Kidney (tissue), 14 donors: ENCODE results near the gene SMAD6. TPM values are rescaled to one million over a fixed set of nuclear protein-coding genes. Genes with fewer than 3 reads are reported as not detected.

Experiments used
- DNase-seq, 5 donors: peaks; one replicate each; pipeline ENCODE4 v3.0.0-alpha.2; 2013 to 2020
- FAIRE-seq: peaks from 2 replicates; lab custom pipeline; 2012; peaks lifted over from hg19 to GRCh38; lab: Jason Lieb, UNC
- H3K27ac ChIP-seq, 2 donors: one replicate each; pipeline ENCODE4 v1.7.0; 2013; ENCODE audit warnings: low read depth in 2 of 2, low read length in 2 of 2, inconsistent platforms in 1 of 2
- H3K27me3 ChIP-seq: one replicate; pipeline ENCODE4 v1.7.1; 2013; ENCODE audit warnings: low read length, inconsistent platforms; ENCODE audit not compliant: control insufficient read depth, insufficient read depth
- H3K36me3 ChIP-seq, 3 donors: one replicate each; pipeline versions ENCODE4 v1.7.0 to v1.7.1; 2013; ENCODE audit warnings: low read length in 3 of 3, control low read depth in 1 of 3, inconsistent platforms in 1 of 3; ENCODE audit not compliant: insufficient read depth in 3 of 3, control insufficient read depth in 2 of 3
- H3K4me1 ChIP-seq, 3 donors: one replicate each; pipeline versions ENCODE4 v1.7.0 to v1.7.1; 2013; ENCODE audit warnings: low read length in 3 of 3, inconsistent platforms in 1 of 3, low read depth in 1 of 3; ENCODE audit not compliant: control insufficient read depth in 2 of 3, insufficient read depth in 2 of 3
- H3K4me3 ChIP-seq, 3 donors: one replicate each; pipeline versions ENCODE4 v1.7.0 to v1.8.1; 2013; ENCODE audit warnings: low read length in 3 of 3, control low read depth in 1 of 3, inconsistent platforms in 1 of 3
- H3K9ac ChIP-seq, 3 donors: one replicate each; pipeline versions ENCODE4 v1.7.0 to v1.7.1; 2013; ENCODE audit warnings: low read length in 3 of 3, control low read depth in 1 of 3, inconsistent platforms in 1 of 3
- H3K9me3 ChIP-seq, 3 donors: one replicate each; pipeline versions ENCODE4 v1.7.0 to v1.7.1; 2013; ENCODE audit warnings: low read length in 3 of 3, control low read depth in 1 of 3, inconsistent platforms in 1 of 3; ENCODE audit not compliant: control insufficient read depth in 2 of 3, insufficient read depth in 1 of 3
- CTCF ChIP-seq: IDR thresholded peaks from 3 replicates; pipeline ENCODE4 v1.5.1; 2012; ENCODE audit warnings: mild to moderate bottlenecking, moderate library complexity, borderline replicate concordance; ENCODE audit not compliant: insufficient read depth; ENCODE audit errors: extremely low read depth
- intact Hi-C: fragments of 100-400 bp; cut with DNase I; formaldehyde crosslinking; loops from one replicate; pipeline ENCODE4 v1.11.1; 2022
- polyA plus RNA-seq: library from polyadenylated mRNA; stranded (reverse); fragments of 350-450 nt; fragmentation: Illumina TruSeq; extraction: RNeasy Lipid Tissue Mini Kit (QIAGEN cat#74804); gene quantifications from one replicate; pipeline ENCODE4 v1.2.3, GENCODE V29; 2014; ENCODE audit warnings: low read depth, low replicate concordance; ENCODE audit not compliant: insufficient read depth
- total RNA-seq: library from RNA; stranded (reverse); fragmentation: NEBNext Ultra II Directional; extraction: Animal tissue kit (Norgen Biotek cat#: 25700); gene quantifications from one replicate; pipeline ENCODE4 v1.2.1, GENCODE V29; 2021
- donor health status: control.
- donor health status: control.
- donor health status: control.
- donor health status: control.
- donor health status: control.
- donor health status: DM: yes; HTN: yes; CAD: no.
- donor health status: Normal renal cell carcinoma (clear cell type).

The SMAD6 gene
- total and polyA plus RNA-seq, 2 donors from 2014 or later = 15.4 to 23.0 TPM

DNA sequence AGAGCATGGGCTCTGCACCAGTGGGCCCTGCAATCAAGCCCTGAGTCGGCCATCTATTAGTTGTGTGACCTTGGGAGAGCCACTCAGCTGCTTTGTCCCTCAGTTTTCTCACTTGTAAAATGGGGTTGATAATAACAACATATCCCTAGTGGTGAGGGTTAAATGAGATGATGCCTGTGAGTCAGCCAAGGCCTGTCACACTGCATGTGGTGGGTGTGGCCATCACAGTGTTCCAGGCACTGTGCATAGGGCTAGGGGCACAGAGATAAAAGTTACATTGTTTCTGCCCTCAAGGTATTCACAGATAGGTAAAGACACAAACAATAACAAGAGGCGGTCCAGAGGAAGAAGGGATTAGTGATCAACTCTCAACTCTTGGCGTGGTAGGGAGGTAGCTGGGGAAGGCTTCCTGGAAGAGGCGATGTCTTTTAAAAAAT is 19.5 kb downstream of the SMAD6 start:
- TF ChIP-seq CTCF = no peak
- H3K27ac ChIP-seq = no peak overlapping the region
- H3K36me3 ChIP-seq = peaks cover 2 to 23% (median 8%) of the 10 kb centered on the region in 3 donors
- H3K27me3 ChIP-seq = no peaks in the 10 kb centered on the region
- intact Hi-C loops = no loop called here
- peaks cover 0 to 23% (median 13%) of the 10 kb centered on the region in 3 donors for H3K4me1 ChIP-seq
- FAIRE-seq (no peak), DNase-seq (no peak)
- no peak overlapping the region for H3K9ac ChIP-seq
- H3K4me3 ChIP-seq = no peak overlapping the region
- H3K9me3 ChIP-seq = no peaks in the 10 kb centered on the region

DNA sequence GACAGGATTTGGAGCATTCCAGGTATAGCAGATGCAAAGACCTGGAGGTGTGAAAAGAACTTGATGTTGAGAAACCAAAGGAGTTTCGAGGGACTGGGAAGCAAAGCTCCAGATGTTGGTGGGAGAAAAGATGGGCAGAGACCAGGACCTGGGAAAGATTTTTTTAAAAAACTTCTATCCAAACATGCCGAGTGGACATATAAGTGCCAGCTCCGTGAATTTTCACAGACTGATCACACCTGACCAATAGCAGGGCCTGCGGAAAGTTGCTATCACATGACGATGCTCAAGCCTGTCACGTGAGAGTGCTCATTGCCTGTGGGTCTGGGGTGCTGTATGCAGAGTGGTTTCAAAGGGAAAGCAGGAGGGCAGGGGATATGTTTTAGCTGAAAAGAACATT is 19.9 kb downstream of the SMAD6 start:
- FAIRE-seq (no peak), DNase-seq (no peak)
- intact Hi-C loops = no loop called here
- Histone ChIP-seq H3K9me3 (no peaks in the 10 kb centered on the region), H3K36me3 (peaks cover 2 to 19% (median 8%) of the 10 kb centered on the region in 3 donors), H3K4me3 (no peak overlapping the region), H3K27me3 (no peaks in the 10 kb centered on the region), H3K9ac (no peak overlapping the region), H3K27ac (no peak overlapping the region), H3K4me1 (peaks cover 0 to 21% (median 8%) of the 10 kb centered on the region in 3 donors)
- no peak for TF ChIP-seq CTCF

DNA sequence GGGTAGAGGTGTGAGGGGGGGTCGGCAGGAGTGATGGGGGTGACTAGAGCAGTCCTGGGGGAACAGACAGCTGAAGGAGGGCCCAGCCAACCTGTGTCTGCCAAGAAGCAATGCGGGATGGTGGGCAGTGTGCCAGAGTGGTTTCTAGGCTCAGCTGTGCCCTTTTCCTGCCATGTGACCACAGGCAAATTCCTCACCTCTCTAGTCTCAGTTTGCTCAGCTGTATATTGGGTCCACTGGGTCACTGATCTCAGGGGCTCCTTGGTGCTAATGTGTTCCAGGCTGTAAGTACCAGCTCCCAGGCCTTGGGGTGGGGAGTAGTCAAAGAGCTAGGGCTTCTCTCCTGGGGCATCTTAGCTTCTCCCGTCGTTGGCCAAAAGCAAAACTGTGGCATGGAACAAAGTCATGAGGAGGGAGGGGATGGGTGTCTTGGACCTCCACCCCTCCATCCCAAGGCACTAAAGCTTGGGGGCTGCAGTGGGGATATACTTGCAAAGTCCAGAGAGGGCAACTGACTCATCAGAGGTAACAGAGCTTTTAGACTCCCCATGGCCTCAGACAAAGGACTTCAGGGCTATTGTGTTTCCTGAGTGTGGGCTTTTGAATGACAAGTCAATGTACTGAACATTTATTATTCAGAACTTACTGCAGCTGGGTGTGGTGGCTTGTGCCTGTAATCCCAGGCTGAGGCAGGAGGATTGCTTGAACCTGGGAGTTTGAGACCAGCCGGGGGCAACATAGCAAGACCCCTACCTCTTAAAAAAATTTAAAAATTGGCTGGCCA is 20.9 kb downstream of the SMAD6 start:
- FAIRE-seq = no peak
- no peaks in the 10 kb centered on the region for H3K27me3 ChIP-seq
- intact Hi-C loops = no loop called here
- H3K4me3 ChIP-seq = no peak overlapping the region
- peaks cover 0 to 14% (median 5%) of the 10 kb centered on the region in 3 donors for H3K36me3 ChIP-seq
- peak in 1 of 5 donors; percentile 53 for DNase-seq
- H3K4me1 ChIP-seq = peaks cover 0 to 15% (median 0%) of the 10 kb centered on the region in 3 donors
- no peaks in the 10 kb centered on the region for H3K9me3 ChIP-seq
- H3K9ac ChIP-seq = no peak overlapping the region
- no peak overlapping the region for H3K27ac ChIP-seq
- TF ChIP-seq CTCF = no peak
